ENCODE measurements around the gene CDIPT. TPM values are rescaled to one million over a fixed set of nuclear protein-coding genes. Genes with fewer than 3 reads are reported as not detected.
A peak's percentile ranks its signal among the peaks of the same experiment; 100 is the strongest.
"Not testable (repeated sequence)": the region's sequence is repeated elsewhere in the genome, so short reads cannot be mapped to it uniquely, and the experiment has no call there.

CDIPT gene
- total and polyA plus RNA-seq, 7 experiments from 2014 or later: 36.5 to 127 (median 77.8) TPM

- H3K27ac Mint-ChIP-seq: peak overlapping the region in 2 of 9 donors; percentile 42 to 60
- H3K4me3 Mint-ChIP-seq: no peak overlapping the region
- H3K9me3 Mint-ChIP-seq: no peaks in the 10 kb centered on the region
- ChIA-PET POLR2A (interaction anchor here (0.6 to 2.5 kb wide), 2 partner anchors 10 to 164 kb away, joined by 6 to 13 read pairs; no protein-coding TSS in a partner anchor), CTCF (interaction anchor here (5.4 kb wide), 1 partner anchor 12 kb away, joined by 22 read pairs; no protein-coding TSS in a partner anchor)
- H3K27me3 ChIP-seq (ENCODE audit: control insufficient read depth in 2 of 2, insufficient read depth in 2 of 2, low read length in 2 of 2): no peaks in the 10 kb centered on the region
- H3K36me3 ChIP-seq (ENCODE audit: control insufficient read depth in 2 of 3, insufficient read depth in 3 of 3, low read length in 3 of 3): peaks cover 17 to 94% (median 21%) of the 10 kb centered on the region in 3 experiments
- H3K27me3 Mint-ChIP-seq: no peaks in the 10 kb centered on the region
- no peak overlapping the region for H3K27ac ChIP-seq (ENCODE audit: low read depth, low read length)
- peaks cover 3 to 44% (median 23%) of the 10 kb centered on the region in 5 donors for H3K36me3 Mint-ChIP-seq
- no peak overlapping the region for H3K4me3 ChIP-seq (ENCODE audit: low read length)
- ATAC-seq (no peak), DNase-seq (no peak)
- intact Hi-C loops (cut with micrococcal nuclease): no loop called here
- H3K4me1 ChIP-seq (ENCODE audit: control insufficient read depth in 2 of 2, insufficient read depth in 2 of 2, low read length in 2 of 2): no peaks in the 10 kb centered on the region
- H3K4me1 Mint-ChIP-seq: peaks cover under 1 to 14% (median 5%) of the 10 kb centered on the region in 7 donors
- no peaks in the 10 kb centered on the region for H3K9me3 ChIP-seq (ENCODE audit: control insufficient read depth in 2 of 3, low read length in 3 of 3)
Observed at GRCh38 chr16:29835926-29836325, 27.1 kb downstream of the CDIPT start.

DNA sequence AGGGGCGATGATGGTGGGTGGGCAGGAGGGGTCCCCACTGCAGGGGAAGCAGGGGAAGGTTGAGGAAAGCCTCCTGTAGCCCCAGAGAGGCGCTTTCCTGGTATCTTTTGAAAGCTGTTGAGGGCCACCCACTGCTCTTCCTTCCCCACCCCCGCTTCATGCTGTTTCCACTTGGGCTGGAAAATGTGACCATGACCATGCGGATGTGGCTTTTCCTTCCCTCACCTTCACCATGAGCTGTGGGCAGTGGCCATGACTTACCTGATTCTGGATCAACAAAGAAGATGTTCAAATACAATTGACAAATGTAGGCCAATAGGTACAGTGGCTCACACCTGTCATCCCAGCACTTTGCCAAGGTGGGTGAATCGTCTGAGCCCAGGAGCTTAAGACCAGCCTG lies 28.9 kb downstream of the CDIPT start:
- no peaks in the 10 kb centered on the region for H3K27me3 Mint-ChIP-seq
- ChIA-PET CTCF (interaction anchor here (0.5 to 5.4 kb wide), 4 partner anchors 14 to 1607 kb away, joined by 3 to 22 read pairs (median 4); no protein-coding TSS in a partner anchor), POLR2A (interaction anchor here (0.8 to 2.5 kb wide), 4 partner anchors 8 to 34 kb away, joined by 4 to 13 read pairs (median 6); partner anchors contain the start of gene PAGR1)
- H3K4me3 ChIP-seq (ENCODE audit: low read length): no peak overlapping the region
- H3K9me3 Mint-ChIP-seq: no peaks in the 10 kb centered on the region
- H3K9me3 ChIP-seq (ENCODE audit: control insufficient read depth in 2 of 3, low read length in 3 of 3): no peaks in the 10 kb centered on the region
- peaks cover 9 to 30% (median 17%) of the 10 kb centered on the region in 7 donors for H3K4me1 Mint-ChIP-seq
- peaks cover 20 to 87% (median 21%) of the 10 kb centered on the region in 3 experiments for H3K36me3 ChIP-seq (ENCODE audit: control insufficient read depth in 2 of 3, insufficient read depth in 3 of 3, low read length in 3 of 3)
- H3K4me1 ChIP-seq (ENCODE audit: control insufficient read depth in 2 of 2, insufficient read depth in 2 of 2, low read length in 2 of 2): peaks cover 0 to 12% of the 10 kb centered on the region in 2 donors
- no peak for ATAC-seq
- no peak overlapping the region for H3K4me3 Mint-ChIP-seq
- DNase-seq: no peak
- no peak overlapping the region for H3K27ac ChIP-seq (ENCODE audit: low read depth, low read length)
- H3K27me3 ChIP-seq (ENCODE audit: control insufficient read depth in 2 of 2, insufficient read depth in 2 of 2, low read length in 2 of 2): no peaks in the 10 kb centered on the region
- intact Hi-C loops (cut with micrococcal nuclease): no loop called here
- peaks cover 3 to 41% (median 24%) of the 10 kb centered on the region in 5 donors for H3K36me3 Mint-ChIP-seq
- peak overlapping the region in 1 of 9 donors; percentile 28 for H3K27ac Mint-ChIP-seq

GRCh38 chr16:29833219-29833618 lies 29.8 kb downstream of the CDIPT start:
- peaks cover 3 to 41% (median 24%) of the 10 kb centered on the region in 5 donors for H3K36me3 Mint-ChIP-seq
- peaks cover 12 to 37% (median 23%) of the 10 kb centered on the region in 7 donors for H3K4me1 Mint-ChIP-seq
- intact Hi-C loops (cut with micrococcal nuclease); ATAC-seq; H3K27me3 ChIP-seq (ENCODE audit: control insufficient read depth in 2 of 2, insufficient read depth in 2 of 2, low read length in 2 of 2); H3K9me3 ChIP-seq (ENCODE audit: control insufficient read depth in 2 of 3, low read length in 3 of 3); H3K4me3 ChIP-seq (ENCODE audit: low read length); H3K27ac ChIP-seq (ENCODE audit: low read depth, low read length); H3K4me3 Mint-ChIP-seq; DNase-seq; H3K27me3 Mint-ChIP-seq; H3K9me3 Mint-ChIP-seq: not testable (repeated sequence)
- peaks cover 0 to 21% of the 10 kb centered on the region in 2 donors for H3K4me1 ChIP-seq (ENCODE audit: control insufficient read depth in 2 of 2, insufficient read depth in 2 of 2, low read length in 2 of 2)
- H3K27ac Mint-ChIP-seq: peak overlapping the region in 3 of 9 donors; percentile 14 to 31 (median 28)
- H3K36me3 ChIP-seq (ENCODE audit: control insufficient read depth in 2 of 3, insufficient read depth in 3 of 3, low read length in 3 of 3): peaks cover 20 to 78% (median 21%) of the 10 kb centered on the region in 3 experiments
- CTCF ChIA-PET: interaction anchor here (1.0 to 1.5 kb wide), 2 partner anchors 15 to 16 kb away, joined by 3 to 6 read pairs; no protein-coding TSS in a partner anchor
- POLR2A ChIA-PET: interaction anchor here (0.5 to 1.6 kb wide), 5 partner anchors 17 to 132 kb away, joined by 3 to 4 read pairs (median 4); partner anchors contain the start of genes CDIPT and PAGR1

GRCh38 chr16:29831490-29831889 lies 31.5 kb downstream of the CDIPT start:
- Mint-ChIP-seq H3K9me3 (peaks cover 0 to 1% (median 0%) of the 10 kb centered on the region in 11 donors), H3K4me3 (peak overlapping the region in 2 of 10 donors; percentile 15 to 41), H3K27me3 (no peaks in the 10 kb centered on the region), H3K27ac (peak overlapping the region in 6 of 9 donors; percentile 56 to 87 (median 68)), H3K36me3 (peaks cover 3 to 32% (median 24%) of the 10 kb centered on the region in 5 donors), H3K4me1 (peaks cover 21 to 54% (median 34%) of the 10 kb centered on the region in 7 donors)
- Histone ChIP-seq H3K27me3 (ENCODE audit: control insufficient read depth in 2 of 2, insufficient read depth in 2 of 2, low read length in 2 of 2) (no peaks in the 10 kb centered on the region), H3K27ac (ENCODE audit: low read depth, low read length) (no peak overlapping the region), H3K4me3 (ENCODE audit: low read length) (no peak overlapping the region), H3K4me1 (ENCODE audit: control insufficient read depth in 2 of 2, insufficient read depth in 2 of 2, low read length in 2 of 2) (peaks cover 12 to 32% of the 10 kb centered on the region in 2 donors), H3K36me3 (ENCODE audit: control insufficient read depth in 2 of 3, insufficient read depth in 3 of 3, low read length in 3 of 3) (peaks cover 15 to 61% (median 16%) of the 10 kb centered on the region in 3 experiments), H3K9me3 (ENCODE audit: control insufficient read depth in 2 of 3, low read length in 3 of 3) (no peaks in the 10 kb centered on the region)
- ChIA-PET POLR2A (interaction anchor here (1.1 kb wide), 1 partner anchor 11 kb away, joined by 3 read pairs; the partner anchor contains the start of gene MVP), CTCF (no interaction called here)
- no peak for ATAC-seq
- DNase-seq: no peak
- intact Hi-C loops (cut with micrococcal nuclease): no loop called here

DNA sequence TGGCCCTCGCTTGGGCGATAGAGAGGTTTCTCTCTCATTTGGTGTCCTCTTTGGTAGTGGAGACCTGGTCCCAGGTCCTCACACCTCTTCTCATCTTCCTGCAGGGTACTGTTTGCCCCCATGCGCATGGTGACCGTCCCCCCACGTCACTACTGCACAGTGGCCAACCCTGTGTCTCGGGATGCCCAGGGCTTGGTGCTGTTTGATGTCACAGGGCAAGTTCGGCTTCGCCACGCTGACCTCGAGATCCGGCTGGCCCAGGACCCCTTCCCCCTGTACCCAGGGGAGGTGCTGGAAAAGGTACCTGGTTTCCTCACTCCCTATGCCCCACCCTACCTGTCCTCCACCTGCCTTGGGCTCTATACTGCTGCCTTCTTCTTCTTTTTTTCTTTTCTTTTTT lies 32.3 kb downstream of the CDIPT start:
- no peaks in the 10 kb centered on the region for H3K9me3 ChIP-seq (ENCODE audit: control insufficient read depth in 2 of 3, low read length in 3 of 3)
- Mint-ChIP-seq H3K4me1 (peaks cover 23 to 61% (median 38%) of the 10 kb centered on the region in 7 donors), H3K27me3 (no peaks in the 10 kb centered on the region), H3K4me3 (peak overlapping the region in 4 of 10 donors; percentile 9 to 53 (median 36)), H3K36me3 (peaks cover 3 to 31% (median 23%) of the 10 kb centered on the region in 5 donors), H3K27ac (peak overlapping the region in 8 of 9 donors; percentile 32 to 99 (median 62)), H3K9me3 (peaks cover 0 to 1% (median 0%) of the 10 kb centered on the region in 11 donors)
- intact Hi-C loops (cut with micrococcal nuclease): no loop called here
- ChIA-PET POLR2A (no interaction called here), CTCF (no interaction called here)
- no peak overlapping the region for H3K4me3 ChIP-seq (ENCODE audit: low read length)
- ATAC-seq: no peak
- no peak for DNase-seq
- H3K27me3 ChIP-seq (ENCODE audit: control insufficient read depth in 2 of 2, insufficient read depth in 2 of 2, low read length in 2 of 2): no peaks in the 10 kb centered on the region
- no peak overlapping the region for H3K27ac ChIP-seq (ENCODE audit: low read depth, low read length)
- peaks cover 18 to 39% of the 10 kb centered on the region in 2 donors for H3K4me1 ChIP-seq (ENCODE audit: control insufficient read depth in 2 of 2, insufficient read depth in 2 of 2, low read length in 2 of 2)
- peaks cover 13 to 55% (median 16%) of the 10 kb centered on the region in 3 experiments for H3K36me3 ChIP-seq (ENCODE audit: control insufficient read depth in 2 of 3, insufficient read depth in 3 of 3, low read length in 3 of 3)

- Histone ChIP-seq H3K27ac (ENCODE audit: low read depth, low read length) (peak overlapping the region; percentile 72), H3K27me3 (ENCODE audit: control insufficient read depth in 2 of 2, insufficient read depth in 2 of 2, low read length in 2 of 2) (no peaks in the 10 kb centered on the region), H3K4me3 (ENCODE audit: low read length) (peak overlapping the region; percentile 44), H3K9me3 (ENCODE audit: control insufficient read depth in 2 of 3, low read length in 3 of 3) (no peaks in the 10 kb centered on the region), H3K4me1 (ENCODE audit: control insufficient read depth in 2 of 2, insufficient read depth in 2 of 2, low read length in 2 of 2) (peaks cover 60 to 81% of the 10 kb centered on the region in 2 donors), H3K36me3 (ENCODE audit: control insufficient read depth in 2 of 3, insufficient read depth in 3 of 3, low read length in 3 of 3) (peaks cover 0 to 14% (median 3%) of the 10 kb centered on the region in 3 experiments)
- CTCF ChIA-PET: interaction anchor here (0.8 to 3.2 kb wide), 7 partner anchors 8 to 126 kb away, joined by 3 to 17 read pairs (median 8); partner anchors contain the start of genes KIF22 and PAGR1
- H3K36me3 Mint-ChIP-seq: peaks cover 0 to 14% (median 12%) of the 10 kb centered on the region in 5 donors
- H3K9me3 Mint-ChIP-seq: peaks cover 0 to 1% (median 0%) of the 10 kb centered on the region in 11 donors
- DNase-seq (no peak), ATAC-seq (no peak)
- H3K27me3 Mint-ChIP-seq: no peaks in the 10 kb centered on the region
- POLR2A ChIA-PET: interaction anchor here (0.6 to 6.7 kb wide), 17 partner anchors 9 to 353 kb away, joined by 3 to 70 read pairs (median 8); partner anchors contain the start of genes HIRIP3, INO80E, KIF22 and MAZ
- H3K4me3 Mint-ChIP-seq: peak overlapping the region; percentile 81 to 95 (median 88)
- peak overlapping the region; percentile 83 to 99 (median 96) for H3K27ac Mint-ChIP-seq
- peaks cover 45 to 97% (median 56%) of the 10 kb centered on the region in 7 donors for H3K4me1 Mint-ChIP-seq
- intact Hi-C loops (cut with micrococcal nuclease): no loop called here
Observed at GRCh38 chr16:29826342-29826695, 36.7 kb downstream of the CDIPT start.

Data from naive thymus-derived CD4-positive, alpha-beta T cell (primary cell).